Dendritic cell treated with granulocyte-macrophage colony-stimulating factor and Interleukin-4, amounts not matched to agents 40 ng/mL and 50 ng/mL, for 4 days (primary cell): ENCODE measurements around the gene SART3.

Source experiments
- H3K27ac Mint-ChIP-seq: one replicate; pipeline ENCODE4 v1.8.0; 2022; ENCODE audit warnings: mild to moderate bottlenecking, mixed read lengths
- H3K27me3 Mint-ChIP-seq: one replicate; pipeline ENCODE4 v1.8.0; 2022; ENCODE audit warnings: mild to moderate bottlenecking, mixed read lengths
- H3K36me3 Mint-ChIP-seq: one replicate; pipeline ENCODE4 v1.8.0; 2022; ENCODE audit warnings: low read depth, mixed read lengths
- H3K4me1 Mint-ChIP-seq: one replicate; pipeline ENCODE4 v1.8.0; 2022; ENCODE audit warnings: low read depth, mixed read lengths
- H3K4me3 Mint-ChIP-seq: one replicate; pipeline ENCODE4 v1.8.0; 2022; ENCODE audit warnings: mild to moderate bottlenecking, moderate library complexity, mixed read lengths
- H3K9me3 Mint-ChIP-seq: one replicate; pipeline ENCODE4 v1.8.0; 2022; ENCODE audit warnings: mixed read lengths
- intact Hi-C: fragments of 100-400 bp; cut with micrococcal nuclease; formaldehyde crosslinking; loops from one replicate; pipeline ENCODE4 v1.15.0; 2022

SART3 gene, protein sequence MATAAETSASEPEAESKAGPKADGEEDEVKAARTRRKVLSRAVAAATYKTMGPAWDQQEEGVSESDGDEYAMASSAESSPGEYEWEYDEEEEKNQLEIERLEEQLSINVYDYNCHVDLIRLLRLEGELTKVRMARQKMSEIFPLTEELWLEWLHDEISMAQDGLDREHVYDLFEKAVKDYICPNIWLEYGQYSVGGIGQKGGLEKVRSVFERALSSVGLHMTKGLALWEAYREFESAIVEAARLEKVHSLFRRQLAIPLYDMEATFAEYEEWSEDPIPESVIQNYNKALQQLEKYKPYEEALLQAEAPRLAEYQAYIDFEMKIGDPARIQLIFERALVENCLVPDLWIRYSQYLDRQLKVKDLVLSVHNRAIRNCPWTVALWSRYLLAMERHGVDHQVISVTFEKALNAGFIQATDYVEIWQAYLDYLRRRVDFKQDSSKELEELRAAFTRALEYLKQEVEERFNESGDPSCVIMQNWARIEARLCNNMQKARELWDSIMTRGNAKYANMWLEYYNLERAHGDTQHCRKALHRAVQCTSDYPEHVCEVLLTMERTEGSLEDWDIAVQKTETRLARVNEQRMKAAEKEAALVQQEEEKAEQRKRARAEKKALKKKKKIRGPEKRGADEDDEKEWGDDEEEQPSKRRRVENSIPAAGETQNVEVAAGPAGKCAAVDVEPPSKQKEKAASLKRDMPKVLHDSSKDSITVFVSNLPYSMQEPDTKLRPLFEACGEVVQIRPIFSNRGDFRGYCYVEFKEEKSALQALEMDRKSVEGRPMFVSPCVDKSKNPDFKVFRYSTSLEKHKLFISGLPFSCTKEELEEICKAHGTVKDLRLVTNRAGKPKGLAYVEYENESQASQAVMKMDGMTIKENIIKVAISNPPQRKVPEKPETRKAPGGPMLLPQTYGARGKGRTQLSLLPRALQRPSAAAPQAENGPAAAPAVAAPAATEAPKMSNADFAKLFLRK

DNA sequence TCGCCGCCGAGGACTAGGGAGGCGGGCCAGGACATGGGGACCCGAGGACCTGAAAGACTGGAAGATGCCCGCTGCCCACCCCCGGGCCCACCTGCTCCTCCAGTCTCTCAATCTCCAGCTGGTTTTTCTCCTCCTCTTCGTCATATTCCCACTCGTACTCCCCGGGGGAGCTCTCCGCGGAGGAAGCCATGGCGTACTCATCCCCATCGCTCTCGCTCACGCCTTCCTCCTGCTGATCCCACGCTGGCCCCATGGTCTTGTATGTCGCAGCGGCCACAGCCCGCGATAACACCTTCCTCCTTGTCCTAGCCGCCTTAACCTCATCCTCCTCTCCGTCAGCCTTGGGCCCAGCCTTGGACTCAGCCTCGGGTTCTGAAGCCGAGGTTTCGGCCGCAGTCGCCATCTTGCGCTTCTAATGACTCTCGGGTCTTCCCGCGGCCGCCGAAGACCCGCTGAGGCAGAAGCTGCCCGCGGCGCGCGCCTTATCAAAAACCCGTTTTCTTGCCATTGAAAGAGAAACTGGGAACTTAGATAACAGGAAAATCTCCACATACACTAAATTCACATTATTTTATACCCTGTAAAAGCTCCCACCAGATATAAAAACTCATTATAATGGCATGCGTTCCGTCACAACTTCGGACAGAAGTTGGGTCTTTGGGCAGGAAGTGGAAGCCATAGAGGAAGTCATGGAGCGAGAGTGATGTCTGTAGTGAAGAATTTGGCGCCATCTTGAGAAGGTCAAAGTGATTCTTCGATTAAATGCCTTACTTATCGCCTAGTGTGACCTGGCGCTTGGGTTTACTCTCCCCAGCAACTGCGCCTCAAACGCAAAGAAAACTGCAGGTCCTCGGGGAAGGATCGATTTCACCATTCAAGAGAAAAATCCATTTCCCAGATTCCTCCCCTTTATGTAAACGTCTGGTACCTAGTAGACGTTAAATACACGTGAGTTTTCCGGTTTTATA is at the start of gene SART3:
Gene SART3 (minus strand): TSS at position 422 of the 968 bp plus-strand sequence. CDS start 19 bp downstream, at position 403.
- intact Hi-C loops = loop anchor here (5.0 kb wide), 2 partner anchors 71 to 171 kb away; partner anchors contain the start of genes CORO1C and SELPLG
- Mint-ChIP-seq H3K4me3 (peak within 1 kb of the TSS; percentile 100), H3K27me3 (no peaks in the 10 kb centered on the region), H3K4me1 (peaks cover 48% of the 10 kb centered on the region), H3K27ac (peak within 1 kb of the TSS; percentile 94), H3K9me3 (no peaks in the 10 kb centered on the region), H3K36me3 (peaks cover 60% of the 10 kb centered on the region)

DNA sequence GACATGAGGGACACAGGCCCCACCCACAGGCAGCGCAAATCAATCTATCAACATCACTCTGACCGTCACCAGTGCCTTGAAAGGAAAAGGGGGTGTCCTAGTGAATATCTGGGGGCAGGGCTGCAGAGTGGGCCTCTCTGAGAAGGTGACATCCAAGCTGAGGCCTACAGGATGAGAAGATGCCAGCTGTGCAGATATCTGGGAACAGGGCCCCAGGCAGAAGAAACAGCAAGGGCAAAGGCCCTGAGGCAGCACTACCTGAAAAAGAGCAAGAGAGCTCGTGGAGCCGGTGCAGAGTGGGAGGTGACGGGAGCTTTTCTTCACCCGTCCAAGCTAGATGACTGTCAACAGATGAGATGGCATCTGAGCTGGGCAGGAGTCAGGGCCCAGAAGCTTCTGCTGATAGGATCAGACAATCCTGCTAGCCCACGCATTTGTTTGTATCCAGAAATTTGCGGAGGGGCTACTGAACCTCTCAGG is 49.4 kb upstream of the SART3 start:
- Mint-ChIP-seq H3K27me3 (peaks cover 23% of the 10 kb centered on the region), H3K36me3 (no peaks in the 10 kb centered on the region), H3K4me3 (no peak overlapping the region), H3K4me1 (peaks cover 28% of the 10 kb centered on the region), H3K27ac (no peak overlapping the region), H3K9me3 (no peaks in the 10 kb centered on the region)
- intact Hi-C loops = loop anchor here (10.0 kb wide), 1 partner anchor 484 kb away; the partner anchor contains the start of genes ALKBH2 and UNG

DNA sequence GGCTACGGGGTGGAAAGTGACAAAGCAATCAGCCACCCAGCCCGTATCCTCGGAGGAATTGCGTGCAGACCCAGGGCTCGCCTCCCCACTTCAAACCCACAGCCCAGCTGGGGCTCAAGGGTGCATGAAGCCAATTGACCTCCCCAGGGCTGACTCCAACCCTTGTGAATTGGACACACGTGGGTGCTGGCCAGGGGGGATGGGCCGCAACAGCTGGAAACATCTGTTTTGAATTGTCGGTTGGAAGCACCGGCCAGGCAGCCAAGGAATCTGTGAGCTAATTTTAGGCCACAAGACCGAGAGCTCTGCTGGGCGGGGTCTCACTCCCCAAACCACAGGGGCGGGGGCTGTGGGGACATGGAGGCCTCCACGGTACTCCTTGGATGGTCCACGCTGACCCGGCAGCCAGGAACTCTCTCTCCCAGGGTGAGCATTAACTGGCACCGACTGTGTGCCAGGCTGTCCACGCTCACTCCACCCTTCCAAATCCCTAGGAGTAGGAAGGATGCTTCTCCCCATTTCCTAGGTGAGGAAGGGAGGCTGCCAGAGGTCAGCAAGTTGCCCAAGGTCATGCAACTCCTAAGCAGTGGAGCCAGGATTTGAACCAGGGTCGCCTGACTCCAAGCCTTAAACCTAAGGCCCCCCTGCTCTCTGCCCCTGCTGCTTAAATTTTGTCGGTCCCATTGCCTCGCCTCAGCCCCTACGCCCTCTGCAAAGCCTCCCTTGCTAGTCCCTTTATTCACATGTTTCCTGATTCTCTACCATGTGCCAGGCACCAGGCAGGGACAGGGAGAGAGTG is 48.8 kb upstream of the SART3 start:
- Mint-ChIP-seq H3K27me3 (peaks cover 24% of the 10 kb centered on the region), H3K4me3 (no peak overlapping the region), H3K4me1 (peaks cover 24% of the 10 kb centered on the region), H3K27ac (no peak overlapping the region), H3K9me3 (no peaks in the 10 kb centered on the region), H3K36me3 (no peaks in the 10 kb centered on the region)
- intact Hi-C loops = loop anchor here (10.0 kb wide), 1 partner anchor 485 kb away; the partner anchor contains the start of genes ALKBH2 and UNG

DNA sequence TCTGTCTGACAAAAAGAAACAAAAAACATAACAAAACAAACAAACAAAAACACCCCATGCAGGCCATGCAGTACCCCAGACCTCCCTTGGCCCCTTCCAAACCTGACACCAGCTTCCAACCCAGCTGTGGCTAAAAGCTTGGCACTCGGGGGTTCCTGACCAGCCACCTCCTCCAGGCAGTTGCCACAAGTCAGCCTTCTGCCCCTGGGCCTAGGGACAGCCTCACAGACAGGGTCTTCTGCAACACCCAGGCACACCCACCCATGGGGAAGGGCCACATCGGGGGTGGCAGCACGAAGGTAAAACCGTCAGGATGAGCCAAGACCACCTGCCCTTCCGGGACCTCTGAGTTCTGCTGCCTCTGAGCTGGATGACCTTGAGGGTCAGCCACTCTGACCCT is 47.6 kb upstream of the SART3 start:
- Mint-ChIP-seq H3K36me3 (no peaks in the 10 kb centered on the region), H3K4me1 (peaks cover 13% of the 10 kb centered on the region), H3K27ac (no peak overlapping the region), H3K27me3 (peaks cover 25% of the 10 kb centered on the region), H3K9me3 (no peaks in the 10 kb centered on the region), H3K4me3 (no peak overlapping the region)
- intact Hi-C loops = no loop called here

DNA sequence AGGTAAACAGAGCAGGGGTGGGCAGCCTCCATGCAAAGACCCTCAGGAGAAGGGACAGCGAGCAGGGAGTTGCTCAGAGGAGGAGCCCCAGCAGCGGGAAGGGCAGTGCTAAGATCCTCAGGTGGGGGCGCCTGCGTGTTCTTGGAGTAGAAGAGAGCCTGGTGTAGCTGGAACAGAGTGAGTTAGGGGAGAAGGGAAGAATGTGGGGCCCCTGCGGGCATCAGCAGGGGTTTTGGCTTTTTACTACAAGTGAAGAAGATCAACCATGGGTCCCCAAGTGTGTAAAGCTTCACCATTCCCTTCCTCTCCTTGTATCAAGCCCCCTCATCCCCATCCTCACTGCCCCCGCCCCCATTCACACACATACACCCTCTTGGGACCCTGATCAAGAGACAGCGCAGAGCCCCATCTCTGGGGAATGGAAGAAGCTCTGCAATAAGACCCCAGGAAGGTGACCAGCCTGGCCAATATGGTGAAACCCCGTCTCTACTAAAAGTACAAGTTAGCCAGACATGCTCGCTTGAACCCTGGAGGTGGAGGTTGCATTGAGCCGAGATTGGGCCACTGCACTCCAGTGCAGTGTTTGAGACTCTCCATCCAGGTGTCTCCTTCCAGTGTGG is 47.1 kb upstream of the SART3 start:
- H3K4me3 Mint-ChIP-seq = no peak overlapping the region
- H3K27ac Mint-ChIP-seq = no peak overlapping the region
- no peaks in the 10 kb centered on the region for H3K9me3 Mint-ChIP-seq
- H3K27me3 Mint-ChIP-seq = peaks cover 25% of the 10 kb centered on the region
- intact Hi-C loops = no loop called here
- peaks cover 8% of the 10 kb centered on the region for H3K4me1 Mint-ChIP-seq
- no peaks in the 10 kb centered on the region for H3K36me3 Mint-ChIP-seq

DNA sequence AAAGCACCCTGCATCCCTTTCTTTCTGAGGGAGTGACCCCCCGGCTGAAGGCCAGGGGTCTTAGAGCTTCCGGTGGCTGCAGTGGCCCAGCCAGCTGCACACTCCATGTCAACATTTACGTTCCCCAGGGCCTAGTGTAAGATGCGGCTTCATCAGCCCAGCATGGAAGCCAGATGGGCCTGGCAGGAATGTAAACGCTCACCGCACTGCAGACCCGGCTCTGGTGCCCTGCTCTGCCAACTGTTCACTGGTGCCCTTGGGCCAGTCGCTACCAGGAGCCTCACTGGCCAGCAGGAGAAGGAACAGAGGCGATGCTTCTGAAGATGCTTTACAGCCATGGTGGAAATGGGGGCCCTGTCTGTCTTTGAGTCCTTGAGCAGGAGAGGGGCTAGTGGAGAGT is 45.5 kb upstream of the SART3 start:
- peaks cover 25% of the 10 kb centered on the region for H3K27me3 Mint-ChIP-seq
- H3K9me3 Mint-ChIP-seq = no peaks in the 10 kb centered on the region
- H3K27ac Mint-ChIP-seq = no peak overlapping the region
- intact Hi-C loops = no loop called here
- no peak overlapping the region for H3K4me3 Mint-ChIP-seq
- no peaks in the 10 kb centered on the region for H3K36me3 Mint-ChIP-seq
- peaks cover 4% of the 10 kb centered on the region for H3K4me1 Mint-ChIP-seq

DNA sequence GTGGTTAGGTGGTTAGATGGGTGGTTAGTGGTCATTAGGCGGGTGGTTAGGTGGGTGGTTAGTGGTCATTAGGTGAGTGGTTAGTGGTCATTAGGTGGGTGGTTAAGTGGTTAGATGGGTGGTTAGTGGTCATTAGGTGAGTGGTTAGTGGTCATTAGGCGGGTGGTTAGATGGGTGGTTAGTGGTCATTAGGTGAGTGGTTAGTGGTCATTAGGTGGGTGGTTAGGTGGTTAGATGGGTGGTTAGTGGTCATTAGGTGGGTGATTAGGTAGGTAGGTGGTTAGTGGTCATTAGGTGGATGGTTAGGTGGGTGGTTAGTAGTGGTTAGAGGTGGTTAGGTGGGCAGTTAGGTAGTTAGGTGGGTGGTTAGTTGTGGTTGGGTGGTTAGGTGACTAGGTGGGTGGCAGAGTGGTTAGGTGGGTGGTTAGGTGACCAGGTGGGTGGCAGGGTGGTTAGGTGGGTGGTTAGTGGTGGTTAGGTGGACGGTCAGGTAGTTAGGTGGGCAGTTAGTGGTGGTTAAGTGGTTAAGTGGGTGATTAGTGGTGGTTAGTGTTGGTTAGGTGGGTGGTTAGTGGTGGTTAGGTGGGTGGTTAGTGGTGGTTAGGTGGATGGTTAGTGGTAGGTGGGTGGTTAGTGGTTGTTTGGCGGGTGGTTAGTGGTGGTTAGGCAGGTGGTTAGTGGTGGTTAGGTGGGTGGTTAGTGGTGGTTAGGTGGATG is 44.9 kb upstream of the SART3 start:
- H3K27ac Mint-ChIP-seq = no peak overlapping the region
- H3K36me3 Mint-ChIP-seq = no peaks in the 10 kb centered on the region
- H3K4me3 Mint-ChIP-seq = no peak overlapping the region
- intact Hi-C loops = no loop called here
- H3K27me3 Mint-ChIP-seq = peaks cover 25% of the 10 kb centered on the region
- H3K4me1 Mint-ChIP-seq = peaks cover 4% of the 10 kb centered on the region
- no peaks in the 10 kb centered on the region for H3K9me3 Mint-ChIP-seq

DNA sequence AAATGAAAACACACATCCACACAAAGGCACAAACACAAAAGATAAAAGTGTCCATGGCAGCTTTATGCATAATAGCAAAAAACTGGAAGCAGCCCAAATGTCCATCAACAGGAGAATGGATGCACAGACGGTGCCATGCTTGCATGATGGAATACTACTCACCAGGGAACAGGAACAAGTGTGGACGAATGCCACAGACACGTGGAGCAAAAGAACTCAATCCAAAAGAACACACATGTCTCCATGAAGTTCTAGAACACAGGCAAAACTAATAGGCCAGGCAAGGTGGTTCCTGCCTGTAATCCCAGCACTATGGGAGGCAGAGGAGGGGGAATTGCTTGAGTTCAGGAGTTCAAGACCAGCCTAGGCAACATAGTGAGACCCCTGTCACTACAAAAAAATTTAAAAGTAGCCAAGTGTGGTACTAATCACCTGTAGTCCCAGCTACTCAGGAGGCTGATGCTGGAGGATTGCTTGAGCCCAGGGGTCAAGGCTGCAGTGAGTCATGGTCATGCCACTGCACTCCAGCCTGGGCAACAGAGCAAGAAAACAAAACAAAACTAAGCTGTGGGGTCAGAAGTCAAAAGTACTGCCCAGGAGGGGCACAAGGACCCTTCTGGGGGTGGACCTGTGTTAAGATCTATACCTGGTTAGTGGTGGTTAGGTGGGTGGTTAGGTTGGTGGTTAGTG is 44.2 kb upstream of the SART3 start:
- no peak overlapping the region for H3K4me3 Mint-ChIP-seq
- H3K4me1 Mint-ChIP-seq = peaks cover 4% of the 10 kb centered on the region
- peaks cover 20% of the 10 kb centered on the region for H3K27me3 Mint-ChIP-seq
- H3K27ac Mint-ChIP-seq = no peak overlapping the region
- no peaks in the 10 kb centered on the region for H3K36me3 Mint-ChIP-seq
- H3K9me3 Mint-ChIP-seq = no peaks in the 10 kb centered on the region
- intact Hi-C loops = no loop called here

DNA sequence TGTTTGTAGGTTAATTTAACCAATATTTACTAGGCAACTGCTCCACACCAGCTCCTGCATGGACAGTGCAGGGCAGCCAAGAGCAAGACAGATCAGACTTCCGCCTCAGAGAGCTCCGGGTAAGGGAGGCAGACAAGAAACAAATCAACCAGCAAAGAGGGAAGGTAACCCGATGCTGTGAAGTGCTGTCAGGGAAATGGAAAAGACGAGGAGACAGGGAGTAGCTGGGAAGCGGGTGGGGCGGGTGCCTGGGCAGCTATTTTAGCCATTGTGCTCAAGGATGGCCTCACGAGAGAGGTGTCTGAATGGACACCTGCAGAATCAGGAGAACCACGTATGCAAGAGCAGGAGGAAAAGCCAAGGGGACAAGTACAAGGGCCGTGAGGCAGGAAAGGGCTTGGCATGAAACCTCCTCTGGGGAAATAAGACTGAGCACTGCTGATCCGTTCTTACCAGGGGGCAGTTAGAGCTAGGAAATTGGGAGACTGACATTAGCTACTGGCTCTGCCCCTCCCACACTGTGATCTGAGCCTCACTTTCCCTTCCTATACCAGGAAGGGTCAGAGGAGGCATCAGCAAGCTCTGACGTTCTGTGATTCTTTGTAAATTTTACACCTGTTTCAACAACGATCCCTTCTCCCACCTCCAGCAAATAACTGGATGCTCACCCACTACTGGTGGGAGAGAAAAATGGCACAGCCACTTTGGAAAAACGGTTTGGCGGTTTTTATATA is 43.4 kb upstream of the SART3 start:
- H3K27ac Mint-ChIP-seq = no peak overlapping the region
- no peak overlapping the region for H3K4me3 Mint-ChIP-seq
- H3K9me3 Mint-ChIP-seq = no peaks in the 10 kb centered on the region
- peaks cover 14% of the 10 kb centered on the region for H3K27me3 Mint-ChIP-seq
- intact Hi-C loops = no loop called here
- peaks cover 4% of the 10 kb centered on the region for H3K4me1 Mint-ChIP-seq
- H3K36me3 Mint-ChIP-seq = no peaks in the 10 kb centered on the region

DNA sequence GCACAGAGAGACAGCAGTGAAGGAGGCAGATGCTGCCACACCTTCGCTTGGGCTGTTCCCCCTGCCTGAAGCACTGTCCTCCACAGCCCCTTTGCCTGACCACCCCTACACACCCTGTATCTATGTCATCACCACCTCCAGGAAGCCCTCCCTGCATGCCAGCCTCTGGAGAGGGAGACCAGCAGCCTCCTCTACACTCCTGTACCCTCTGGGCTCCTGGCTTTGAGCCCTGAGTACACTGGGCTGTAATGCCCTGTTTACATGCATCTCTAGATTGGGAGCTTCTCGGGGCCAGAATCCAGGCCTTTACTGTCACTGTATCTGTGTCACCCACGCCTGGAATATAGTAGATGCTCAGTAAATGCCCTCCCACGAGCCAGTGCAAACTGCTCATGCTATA is 42.8 kb upstream of the SART3 start:
- Mint-ChIP-seq H3K36me3 (no peaks in the 10 kb centered on the region), H3K27me3 (peaks cover 9% of the 10 kb centered on the region), H3K27ac (peak overlapping the region; percentile 4), H3K4me3 (no peak overlapping the region), H3K9me3 (no peaks in the 10 kb centered on the region), H3K4me1 (peaks cover 4% of the 10 kb centered on the region)
- intact Hi-C loops = no loop called here
